Motor neuron (in vitro differentiated cells): ENCODE data around the gene EYA2. TPM values are rescaled to one million over a fixed set of nuclear protein-coding genes. Genes with fewer than 3 reads are reported as not detected.
A peak's percentile ranks its signal among the peaks of the same experiment; 100 is the strongest.

Source experiments
- ATAC-seq, 8 experiments: fragments of 200-7000 bp; cut with Tn5 transposase; replicated peaks in 6 of 8; 2 replicates each; pipeline ENCODE4 v1.8.0; 2021; ENCODE audit warnings: mild to moderate bottlenecking in 8 of 8, moderate library complexity in 8 of 8
- H3K27ac ChIP-seq, 2 donors: fragments of 250-450 bp; sonication (Bioruptor Pico); 2 replicates each; pipeline ENCODE4 v1.9.0; 2021; ENCODE audit warnings: antibody characterized with exemption in 2 of 2, mild to moderate bottlenecking in 2 of 2, moderate library complexity in 1 of 2
- H3K4me1 ChIP-seq, 2 donors: fragments of 250-450 bp; sonication (Bioruptor Pico); replicated peaks in 1 of 2; 2 replicates each; pipeline ENCODE4 v1.6.1; 2021; ENCODE audit warnings: antibody characterized with exemption in 2 of 2, mild to moderate bottlenecking in 2 of 2, moderate library complexity in 1 of 2
- H3K4me3 ChIP-seq, 5 donors: fragments of 250-450 bp; sonication (Bioruptor Pico); 2 replicates each; pipeline ENCODE4 v1.9.0; 2021; ENCODE audit warnings: antibody characterized with exemption in 5 of 5, mild to moderate bottlenecking in 5 of 5, moderate library complexity in 4 of 5
- WGBS, 10 experiments: fragments of 450-650 bp; shearing (Covaris generic); methylation state at CpG; one replicate each; pipeline ENCODE4 v1.0.0; 2022; 5-methylcytosine and 5-hydroxymethylcytosine counted together
- in situ Hi-C, 9 experiments: fragments of 400-800 bp; cut with MboI; loops; one replicate each; pipeline ENCODE4 v1.15.0; 2021; ENCODE audit warnings: low sequenced_read_pairs in 9 of 9, low pct_unique_long_range_greater_than_20kb in 2 of 9; ENCODE audit not compliant: unreplicated experiment in 9 of 9
- total RNA-seq, 8 experiments: library from RNA; unstranded; fragments of 300-600 nt; gene quantifications; 2 replicates each; pipeline versions ENCODE4 v1.2.3 to v1.2.4, GENCODE V29; 2022

EYA2 gene, protein sequence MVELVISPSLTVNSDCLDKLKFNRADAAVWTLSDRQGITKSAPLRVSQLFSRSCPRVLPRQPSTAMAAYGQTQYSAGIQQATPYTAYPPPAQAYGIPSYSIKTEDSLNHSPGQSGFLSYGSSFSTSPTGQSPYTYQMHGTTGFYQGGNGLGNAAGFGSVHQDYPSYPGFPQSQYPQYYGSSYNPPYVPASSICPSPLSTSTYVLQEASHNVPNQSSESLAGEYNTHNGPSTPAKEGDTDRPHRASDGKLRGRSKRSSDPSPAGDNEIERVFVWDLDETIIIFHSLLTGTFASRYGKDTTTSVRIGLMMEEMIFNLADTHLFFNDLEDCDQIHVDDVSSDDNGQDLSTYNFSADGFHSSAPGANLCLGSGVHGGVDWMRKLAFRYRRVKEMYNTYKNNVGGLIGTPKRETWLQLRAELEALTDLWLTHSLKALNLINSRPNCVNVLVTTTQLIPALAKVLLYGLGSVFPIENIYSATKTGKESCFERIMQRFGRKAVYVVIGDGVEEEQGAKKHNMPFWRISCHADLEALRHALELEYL
- total RNA-seq = 1 to 10 TPM in 5 of 8 experiments, under 1 TPM in 2, not detected in 1; 0.18 to 7.5 (median 1.9) TPM

DNA sequence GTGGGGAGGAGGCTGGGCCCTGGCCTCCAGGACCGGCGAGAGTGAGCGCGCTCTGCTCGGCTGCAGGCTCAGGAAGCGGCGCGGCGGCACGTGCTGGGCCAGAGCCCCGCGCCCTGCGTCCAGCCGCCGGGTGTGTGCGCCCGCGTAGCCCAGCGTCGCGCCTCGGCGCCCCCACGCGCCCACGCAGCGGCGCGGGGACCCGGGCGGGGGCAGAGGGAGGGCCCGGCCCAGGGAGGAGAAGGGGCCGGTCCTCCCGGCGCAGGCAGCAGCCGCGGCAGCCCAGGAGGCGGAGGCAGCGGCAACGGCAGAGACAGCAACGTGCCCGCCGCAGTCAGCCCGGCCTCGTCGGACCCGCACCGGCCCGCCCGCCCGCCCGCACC, at the start of gene EYA2:
TSS of gene EYA2 (plus strand) at position 265 of the 380 bp plus-strand sequence. CDS start 95,168 bp downstream, outside the sequence.
- ATAC-seq = peak; percentile 57 to 91 (median 86)
- WGBS, 10 experiments = no CpG with 5 or more reads among the region's 52 CpGs
- in situ Hi-C loops = no loop called here
- no peaks in the 10 kb centered on the region for H3K4me1 ChIP-seq
- no peak within 1 kb of the TSS for H3K27ac ChIP-seq
- H3K4me3 ChIP-seq = peak within 1 kb of the TSS; percentile 36 to 54 (median 51)

DNA sequence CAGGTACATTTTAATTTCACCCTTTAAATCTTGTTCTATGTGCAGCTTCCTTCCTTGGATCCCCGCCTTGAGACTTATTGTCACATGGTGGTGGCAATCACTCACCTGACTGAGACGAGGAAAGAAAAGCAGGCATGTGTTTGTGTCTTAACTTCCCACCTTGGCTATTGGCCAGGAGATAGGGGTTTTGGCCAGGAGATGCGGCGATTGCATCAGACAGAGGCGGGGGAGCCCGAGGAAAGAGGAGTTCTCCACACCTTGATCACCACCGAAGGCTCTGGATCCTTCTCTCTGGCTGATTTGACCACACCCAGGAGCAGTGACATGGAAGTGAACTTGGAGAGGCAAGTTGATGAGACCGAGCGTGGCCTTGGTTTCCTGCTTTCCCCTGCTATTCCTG, 49.7 kb upstream of the EYA2 start:
- Histone ChIP-seq H3K4me3 (no peak overlapping the region), H3K27ac (no peak overlapping the region), H3K4me1 (no peaks in the 10 kb centered on the region)
- in situ Hi-C loops = no loop called here
- no peak for ATAC-seq
- WGBS, 10 experiments = 0 to 96% (median 50%) methylated on average over 1 to 4 of the region's 9 CpGs; no CpG with 5 or more reads in 3 of the 10 experiments

DNA sequence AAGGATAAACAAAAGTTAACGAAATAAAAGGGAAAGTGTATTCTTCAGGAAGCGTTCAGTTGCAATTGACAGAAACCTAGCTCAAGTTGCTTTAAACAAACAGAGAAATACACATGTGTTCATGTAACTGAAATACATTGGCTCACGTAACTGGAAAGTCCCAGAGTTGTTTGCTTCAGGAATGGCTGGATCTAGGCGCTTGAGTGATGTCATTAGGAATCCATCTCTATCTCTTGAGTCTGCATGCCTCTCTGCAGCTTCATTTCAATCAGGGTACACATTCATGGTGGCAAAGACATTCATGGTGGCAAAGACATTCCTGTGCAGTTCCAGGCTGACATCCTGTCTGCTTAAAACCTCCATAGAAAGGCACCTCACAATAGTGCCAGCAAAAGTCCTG, 45.4 kb upstream of the EYA2 start:
- 10 to 100% (median 94%) methylated on average over 1 to 4 of the region's 4 CpGs; no CpG with 5 or more reads in 2 of the 10 experiments for WGBS, 10 experiments
- Histone ChIP-seq H3K4me1 (peaks cover 4 to 8% of the 10 kb centered on the region in 2 donors), H3K4me3 (no peak overlapping the region), H3K27ac (no peak overlapping the region)
- no peak for ATAC-seq
- in situ Hi-C loops = no loop called here

DNA sequence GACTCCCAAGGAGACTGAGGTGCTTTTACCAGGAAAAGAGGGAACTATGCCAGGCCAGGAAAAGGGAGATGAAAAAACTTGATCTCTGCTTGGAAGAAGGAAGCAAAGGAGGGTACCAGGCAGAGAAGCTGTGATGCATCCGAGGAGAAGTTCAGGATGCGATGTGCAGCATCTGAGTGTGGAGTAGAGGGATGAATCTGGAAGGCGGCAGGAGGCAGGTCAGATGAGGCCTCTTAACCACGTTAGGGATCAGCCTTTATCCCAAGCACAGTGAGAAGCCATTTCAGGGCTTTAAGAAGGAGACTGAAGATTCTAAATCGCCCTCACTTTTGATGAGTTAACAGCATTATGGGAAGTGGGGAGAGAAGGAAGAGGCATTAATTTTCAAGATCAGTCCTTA, 44.9 kb upstream of the EYA2 start:
- no peak overlapping the region for H3K4me3 ChIP-seq
- peaks cover 4 to 8% of the 10 kb centered on the region in 2 donors for H3K4me1 ChIP-seq
- no peak overlapping the region for H3K27ac ChIP-seq
- WGBS, 10 experiments = 61 to 100% (median 80%) methylated on average over 1 to 5 of the region's 5 CpGs; no CpG with 5 or more reads in 3 of the 10 experiments
- in situ Hi-C loops = no loop called here
- no peak for ATAC-seq

DNA sequence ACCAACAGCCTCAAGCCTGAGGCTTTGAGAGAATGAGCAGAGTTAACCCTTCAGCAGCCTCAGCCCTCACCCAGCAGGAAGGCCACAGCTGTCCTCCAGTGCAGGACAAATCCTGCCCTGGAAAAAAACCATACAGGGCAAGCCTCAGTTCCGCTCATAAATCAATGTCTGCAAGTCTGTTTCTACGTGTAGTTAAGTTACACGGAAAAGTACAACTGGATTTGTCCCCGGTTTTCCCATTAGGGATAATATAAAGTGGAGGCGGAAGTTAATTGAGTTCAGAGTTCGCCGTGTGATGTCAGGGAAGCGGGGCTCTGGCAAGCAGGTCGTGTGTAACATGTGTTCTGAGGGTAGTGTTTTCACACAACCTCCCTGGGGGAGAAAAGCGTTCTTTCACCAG, 44.2 kb upstream of the EYA2 start:
- ATAC-seq = peak in 1 of 8 experiments; percentile 21
- in situ Hi-C loops = no loop called here
- H3K4me3 ChIP-seq = no peak overlapping the region
- 10 to 80% (median 50%) methylated on average over 1 to 9 of the region's 10 CpGs; no CpG with 5 or more reads in 2 of the 10 experiments for WGBS, 10 experiments
- H3K27ac ChIP-seq = no peak overlapping the region
- H3K4me1 ChIP-seq = peaks cover 4 to 8% of the 10 kb centered on the region in 2 donors

DNA sequence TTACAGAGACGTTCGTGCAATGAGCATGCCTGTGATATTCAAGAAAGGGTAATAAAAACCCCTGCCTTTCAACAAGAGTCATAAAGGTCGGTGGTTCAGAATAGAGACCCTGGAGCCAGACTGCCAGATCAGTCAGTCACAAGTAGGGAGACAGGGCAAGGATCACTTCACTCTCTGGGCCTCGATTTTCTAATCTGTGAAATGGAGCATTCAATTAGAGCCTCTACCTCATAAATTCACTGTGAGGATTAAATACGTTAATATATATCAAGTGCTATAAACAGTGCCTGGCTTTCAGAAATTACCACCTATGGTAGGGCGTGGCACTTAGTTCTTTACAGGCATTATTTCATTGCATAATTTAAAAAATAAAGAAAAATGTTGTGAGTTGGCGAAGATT, 43.7 kb upstream of the EYA2 start:
- 0 to 93% (median 66%) methylated on average over 1 to 7 of the region's 7 CpGs; no CpG with 5 or more reads in 2 of the 10 experiments for WGBS, 10 experiments
- ATAC-seq = no peak
- Histone ChIP-seq H3K27ac (no peak overlapping the region), H3K4me3 (no peak overlapping the region), H3K4me1 (peaks cover 4 to 8% of the 10 kb centered on the region in 2 donors)
- in situ Hi-C loops = no loop called here

DNA sequence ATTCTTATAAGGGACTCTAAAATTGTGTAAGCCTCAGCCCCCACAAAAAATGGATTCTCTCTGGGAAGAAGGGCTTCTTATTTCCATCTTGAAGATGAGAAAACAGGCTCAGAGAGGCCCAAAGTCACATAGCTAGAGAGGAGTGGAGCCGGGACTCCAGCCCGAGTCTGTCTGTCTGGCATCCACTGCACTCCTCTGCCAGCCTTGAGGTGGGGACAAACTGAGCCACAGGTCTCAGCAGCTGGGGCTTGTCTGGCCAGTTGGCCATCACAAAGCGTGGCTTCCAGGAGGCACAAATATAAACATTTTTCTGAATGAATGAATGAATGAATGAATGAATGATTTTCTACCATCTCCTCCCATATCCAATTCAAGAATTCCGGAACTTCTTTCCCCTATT, 42.9 kb upstream of the EYA2 start:
- Histone ChIP-seq H3K4me1 (peaks cover 4 to 8% of the 10 kb centered on the region in 2 donors), H3K27ac (no peak overlapping the region), H3K4me3 (no peak overlapping the region)
- ATAC-seq = no peak
- in situ Hi-C loops = no loop called here
- WGBS, 10 experiments = 66 to 100% (median 87%) methylated on average over 1 to 3 of the region's 4 CpGs; no CpG with 5 or more reads in 6 of the 10 experiments

DNA sequence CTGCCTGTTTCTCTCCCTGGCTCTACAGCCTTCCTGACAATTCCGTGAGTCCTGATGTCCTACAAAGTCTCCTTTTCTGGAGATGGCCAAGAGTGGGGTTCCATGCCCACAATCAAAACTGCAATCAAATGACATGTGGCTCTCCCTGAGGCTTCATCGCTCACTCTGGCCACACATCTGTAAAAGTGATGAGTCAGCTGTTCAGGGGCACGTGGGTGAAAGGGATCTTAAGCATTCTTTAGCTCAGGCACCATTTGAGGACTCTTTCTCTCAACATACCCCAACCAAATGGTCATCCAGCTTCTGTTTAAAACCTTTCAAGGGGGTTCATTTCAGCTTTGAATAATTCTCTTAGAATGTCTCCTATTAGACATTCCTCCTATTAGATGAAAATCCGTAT, 42.3 kb upstream of the EYA2 start:
- Histone ChIP-seq H3K4me3 (no peak overlapping the region), H3K27ac (no peak overlapping the region), H3K4me1 (peaks cover 4 to 8% of the 10 kb centered on the region in 2 donors)
- WGBS, 10 experiments = 0 to 100% (median 50%) methylated on average over 1 to 2 of the region's 4 CpGs; no CpG with 5 or more reads in 2 of the 10 experiments
- ATAC-seq = no peak
- in situ Hi-C loops = no loop called here

DNA sequence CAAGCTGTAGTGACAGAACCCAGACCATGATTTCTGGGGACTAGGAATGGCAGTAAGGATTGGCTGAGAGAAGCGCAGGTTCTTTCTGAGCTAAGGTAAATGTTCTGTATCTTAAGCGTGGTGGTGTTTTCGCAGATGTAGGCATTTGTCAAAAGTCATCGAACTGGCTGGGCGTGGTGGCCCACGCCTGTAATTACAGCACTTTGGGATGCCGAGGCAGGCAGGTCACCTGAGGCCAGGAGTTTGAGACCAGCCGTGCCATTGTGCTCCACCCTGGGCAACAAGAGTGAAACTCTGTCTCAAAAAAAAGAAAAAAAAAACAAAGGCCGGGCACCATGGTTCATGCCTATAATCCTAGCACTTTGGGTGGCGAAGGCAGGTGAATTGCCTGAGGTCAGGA, 40.7 kb upstream of the EYA2 start:
- in situ Hi-C loops = no loop called here
- Histone ChIP-seq H3K4me1 (peaks cover 4 to 8% of the 10 kb centered on the region in 2 donors), H3K4me3 (no peak overlapping the region), H3K27ac (no peak overlapping the region)
- no peak for ATAC-seq
- 25 to 100% (median 95%) methylated on average over 1 to 9 of the region's 10 CpGs; no CpG with 5 or more reads in 3 of the 10 experiments for WGBS, 10 experiments

DNA sequence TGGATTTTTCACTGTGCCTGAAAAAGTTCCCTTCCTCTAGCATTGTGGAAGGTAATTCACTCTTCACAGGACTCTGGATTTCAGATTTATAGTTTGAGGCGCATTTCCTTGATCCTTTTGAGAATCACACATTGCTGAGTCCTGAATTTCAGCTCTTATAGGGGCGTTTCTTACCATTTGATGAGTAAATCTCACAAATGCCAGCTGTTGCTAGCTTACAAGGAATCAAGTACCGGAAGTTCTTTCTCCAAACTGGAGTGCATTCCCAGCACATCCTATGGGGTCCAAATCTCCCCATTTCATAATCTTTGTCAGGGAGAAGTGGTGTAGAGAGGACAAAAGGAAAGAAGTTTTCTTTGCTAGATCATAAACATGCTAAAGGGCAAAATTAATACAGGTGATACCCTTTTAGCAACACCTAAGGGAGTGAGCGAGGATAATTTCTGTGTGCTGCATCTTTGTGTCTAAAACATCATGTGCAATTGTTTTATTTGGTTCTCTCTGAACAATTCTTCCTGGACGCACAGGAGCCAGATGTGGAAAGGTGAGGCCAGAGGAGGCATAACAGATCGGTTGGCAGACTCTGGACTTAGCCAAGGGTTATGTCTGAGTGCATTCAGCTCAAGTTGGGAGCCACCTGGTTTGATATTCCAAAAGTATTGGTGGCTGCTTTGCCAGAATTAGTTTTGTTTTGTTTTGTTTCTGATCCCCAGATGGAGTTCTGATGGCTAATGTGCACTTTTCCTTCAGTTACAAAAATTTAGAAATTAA, 37.4 kb upstream of the EYA2 start:
- Histone ChIP-seq H3K27ac (no peak overlapping the region), H3K4me1 (no peaks in the 10 kb centered on the region), H3K4me3 (no peak overlapping the region)
- WGBS, 10 experiments = 0 to 100% (median 66%) methylated on average over 1 to 6 of the region's 6 CpGs
- in situ Hi-C loops = no loop called here
- no peak for ATAC-seq

DNA sequence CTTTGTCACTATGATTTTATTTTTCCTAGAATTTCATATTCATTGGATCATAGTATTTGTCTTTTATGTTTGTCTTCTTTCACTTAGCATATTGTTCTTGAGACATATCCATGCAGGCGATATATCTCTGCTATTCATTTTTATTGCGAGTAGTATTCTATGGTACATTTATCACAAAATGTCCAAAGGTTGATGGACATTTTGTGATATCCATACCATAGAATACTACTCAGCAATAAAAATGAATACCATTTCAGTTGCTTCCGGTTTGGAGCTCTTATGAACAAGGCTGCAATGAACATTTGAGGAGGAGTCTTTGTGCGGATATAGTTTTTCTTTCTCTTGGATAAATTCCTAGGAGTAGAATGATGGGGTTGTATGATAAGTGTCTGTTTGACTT, 28.8 kb upstream of the EYA2 start:
- H3K4me3 ChIP-seq = no peak overlapping the region
- no peak overlapping the region for H3K27ac ChIP-seq
- H3K4me1 ChIP-seq = no peaks in the 10 kb centered on the region
- no peak for ATAC-seq
- in situ Hi-C loops = no loop called here
- WGBS, 10 experiments = 50 to 100% (median 95%) methylated on average over 2 to 4 of the region's 4 CpGs

DNA sequence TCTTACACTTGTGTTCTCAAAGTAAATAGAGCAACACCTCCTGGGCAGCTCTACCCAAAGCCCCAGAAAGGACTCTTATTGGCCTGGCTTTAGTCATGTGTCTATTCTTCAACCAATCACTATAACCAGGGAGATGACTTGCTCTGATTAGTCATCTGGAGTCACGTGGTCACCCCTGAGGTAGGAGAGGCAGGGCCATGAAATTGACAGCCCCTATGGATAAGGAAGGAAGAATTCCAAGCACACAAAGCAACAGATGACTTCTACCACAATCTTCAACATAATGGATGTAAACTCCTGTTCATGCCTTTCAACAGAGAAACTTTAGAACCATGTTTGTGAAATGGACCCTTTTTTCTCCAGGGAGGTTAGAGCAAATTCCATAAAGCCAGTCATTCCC, 24.6 kb upstream of the EYA2 start:
- no peak for ATAC-seq
- in situ Hi-C loops = no loop called here
- Histone ChIP-seq H3K4me1 (no peaks in the 10 kb centered on the region), H3K27ac (no peak overlapping the region), H3K4me3 (no peak overlapping the region)
- 13 to 75% (median 50%) methylated on average over 1 of the region's 1 CpG; no CpG with 5 or more reads in 4 of the 10 experiments for WGBS, 10 experiments
